HEK293 (cell line): ENCODE data around the gene ITGB1.
A peak's percentile ranks its signal among the peaks of the same experiment; 100 is the strongest.

Source experiments
- BCL6B ChIP-seq: fragments of 450-650 bp; formaldehyde crosslinking; IDR thresholded peaks from 2 replicates; pipeline ENCODE4 v1.5.1; 2017; ENCODE audit warnings: missing biosample characterization, missing genetic modification characterization
- GLI2 ChIP-seq: fragments of 450-650 bp; formaldehyde crosslinking; IDR thresholded peaks from 2 replicates; pipeline ENCODE4; 2017; ENCODE audit warnings: missing biosample characterization, missing genetic modification characterization, low read depth, borderline replicate concordance
- GLI4 ChIP-seq: fragments of 450-650 bp; formaldehyde crosslinking; IDR thresholded peaks from 2 replicates; pipeline ENCODE4 v1.5.1; 2016; ENCODE audit warnings: missing biosample characterization, missing genetic modification characterization
- PRDM4 ChIP-seq: fragments of 450-650 bp; formaldehyde crosslinking; IDR thresholded peaks from 2 replicates; pipeline ENCODE4 v1.5.1; 2017; ENCODE audit warnings: missing biosample characterization, missing genetic modification characterization
- SALL2 ChIP-seq: fragments of 450-650 bp; formaldehyde crosslinking; IDR thresholded peaks from 2 replicates; pipeline ENCODE4 v1.5.0; 2017; ENCODE audit warnings: missing biosample characterization, mild to moderate bottlenecking, missing genetic modification characterization, borderline replicate concordance
- TSHZ1 ChIP-seq: fragments of 450-650 bp; formaldehyde crosslinking; IDR thresholded peaks from 2 replicates; pipeline ENCODE4 v1.5.1; 2016; ENCODE audit warnings: missing biosample characterization, missing genetic modification characterization, borderline replicate concordance
- ZBTB8A ChIP-seq: fragments of 450-650 bp; formaldehyde crosslinking; IDR thresholded peaks from 2 replicates; pipeline ENCODE4 v1.5.1; 2016; ENCODE audit warnings: missing biosample characterization, missing genetic modification characterization
- ZFP41 ChIP-seq: fragments of 450-650 bp; formaldehyde crosslinking; IDR thresholded peaks from 2 replicates; pipeline ENCODE4 v1.5.1; 2016; ENCODE audit warnings: missing biosample characterization, missing genetic modification characterization, borderline replicate concordance
- ZNF16 ChIP-seq: fragments of 450-650 bp; formaldehyde crosslinking; IDR thresholded peaks from 2 replicates; pipeline ENCODE4 v1.5.1; 2016; ENCODE audit warnings: low read depth, missing biosample characterization, missing genetic modification characterization
- ZNF19 ChIP-seq: fragments of 450-650 bp; formaldehyde crosslinking; IDR thresholded peaks from 2 replicates; pipeline ENCODE4; 2016; ENCODE audit warnings: missing biosample characterization, missing genetic modification characterization, low read depth
- ZNF211 ChIP-seq: fragments of 450-650 bp; formaldehyde crosslinking; IDR thresholded peaks from 2 replicates; pipeline ENCODE4 v1.5.1; 2016; ENCODE audit warnings: low read depth, missing biosample characterization, missing genetic modification characterization
- ZNF239 ChIP-seq: fragments of 450-650 bp; formaldehyde crosslinking; IDR thresholded peaks from 2 replicates; pipeline ENCODE4 v1.5.1; 2016; ENCODE audit warnings: missing biosample characterization, missing genetic modification characterization
- ZNF311 ChIP-seq: fragments of 450-650 bp; formaldehyde crosslinking; IDR thresholded peaks from 2 replicates; pipeline ENCODE4 v1.5.1; 2017; ENCODE audit warnings: missing biosample characterization, missing genetic modification characterization, borderline replicate concordance
- ZNF366 ChIP-seq: fragments of 450-650 bp; formaldehyde crosslinking; conservative IDR thresholded peaks from 2 replicates; pipeline ENCODE4 v1.5.1; 2016; ENCODE audit warnings: missing biosample characterization, missing genetic modification characterization
- ZNF449 ChIP-seq: fragments of 450-650 bp; formaldehyde crosslinking; IDR thresholded peaks from 2 replicates; pipeline ENCODE4 v1.5.1; 2017; ENCODE audit warnings: missing biosample characterization, mild to moderate bottlenecking, missing genetic modification characterization, moderate library complexity
- ZNF488 ChIP-seq: fragments of 450-650 bp; formaldehyde crosslinking; IDR thresholded peaks from 2 replicates; pipeline ENCODE4 v1.5.1; 2016; ENCODE audit warnings: missing biosample characterization, missing genetic modification characterization
- ZNF530 ChIP-seq: fragments of 450-650 bp; formaldehyde crosslinking; IDR thresholded peaks from 2 replicates; pipeline ENCODE4 v1.5.1; 2016; ENCODE audit warnings: low read depth, missing biosample characterization, missing genetic modification characterization
- ZNF549 ChIP-seq: fragments of 450-650 bp; IDR thresholded peaks from 2 replicates; pipeline ENCODE4 v1.5.1; 2018; ENCODE audit warnings: missing biosample characterization, missing genetic modification characterization, mild to moderate bottlenecking, inconsistent platforms, moderate library complexity
- ZNF560 ChIP-seq: fragments of 450-650 bp; formaldehyde crosslinking; IDR thresholded peaks from 2 replicates; pipeline ENCODE4 v1.5.1; 2017; ENCODE audit warnings: missing biosample characterization, missing genetic modification characterization, borderline replicate concordance
- ZNF658 ChIP-seq: fragments of 450-650 bp; formaldehyde crosslinking; IDR thresholded peaks from 2 replicates; pipeline ENCODE4; 2016; ENCODE audit warnings: missing biosample characterization, missing genetic modification characterization
- ZNF660 ChIP-seq: fragments of 450-650 bp; IDR thresholded peaks from 2 replicates; pipeline ENCODE4 v1.5.1; 2018; ENCODE audit warnings: missing biosample characterization, mild to moderate bottlenecking, missing genetic modification characterization
- ZNF664 ChIP-seq: fragments of 450-650 bp; formaldehyde crosslinking; IDR thresholded peaks from 2 replicates; pipeline ENCODE4 v1.5.1; 2016; ENCODE audit warnings: missing biosample characterization, missing genetic modification characterization
- TF ChIP-seq, protein P1 (sequence below): fragments of 450-650 bp; formaldehyde crosslinking; IDR thresholded peaks from 2 replicates; pipeline ENCODE4 v1.5.1; 2016; ENCODE audit warnings: missing biosample characterization, missing genetic modification characterization, borderline replicate concordance
- TF ChIP-seq, protein P2 (sequence below): fragments of 450-650 bp; formaldehyde crosslinking; IDR thresholded peaks from 2 replicates; pipeline ENCODE4 v1.5.1; 2017; ENCODE audit warnings: missing biosample characterization, missing genetic modification characterization
- TF ChIP-seq, protein P3 (sequence below): fragments of 450-650 bp; formaldehyde crosslinking; IDR thresholded peaks from 2 replicates; pipeline ENCODE4 v1.5.1; 2016; ENCODE audit warnings: missing biosample characterization, missing genetic modification characterization

The ITGB1 gene

DNA sequence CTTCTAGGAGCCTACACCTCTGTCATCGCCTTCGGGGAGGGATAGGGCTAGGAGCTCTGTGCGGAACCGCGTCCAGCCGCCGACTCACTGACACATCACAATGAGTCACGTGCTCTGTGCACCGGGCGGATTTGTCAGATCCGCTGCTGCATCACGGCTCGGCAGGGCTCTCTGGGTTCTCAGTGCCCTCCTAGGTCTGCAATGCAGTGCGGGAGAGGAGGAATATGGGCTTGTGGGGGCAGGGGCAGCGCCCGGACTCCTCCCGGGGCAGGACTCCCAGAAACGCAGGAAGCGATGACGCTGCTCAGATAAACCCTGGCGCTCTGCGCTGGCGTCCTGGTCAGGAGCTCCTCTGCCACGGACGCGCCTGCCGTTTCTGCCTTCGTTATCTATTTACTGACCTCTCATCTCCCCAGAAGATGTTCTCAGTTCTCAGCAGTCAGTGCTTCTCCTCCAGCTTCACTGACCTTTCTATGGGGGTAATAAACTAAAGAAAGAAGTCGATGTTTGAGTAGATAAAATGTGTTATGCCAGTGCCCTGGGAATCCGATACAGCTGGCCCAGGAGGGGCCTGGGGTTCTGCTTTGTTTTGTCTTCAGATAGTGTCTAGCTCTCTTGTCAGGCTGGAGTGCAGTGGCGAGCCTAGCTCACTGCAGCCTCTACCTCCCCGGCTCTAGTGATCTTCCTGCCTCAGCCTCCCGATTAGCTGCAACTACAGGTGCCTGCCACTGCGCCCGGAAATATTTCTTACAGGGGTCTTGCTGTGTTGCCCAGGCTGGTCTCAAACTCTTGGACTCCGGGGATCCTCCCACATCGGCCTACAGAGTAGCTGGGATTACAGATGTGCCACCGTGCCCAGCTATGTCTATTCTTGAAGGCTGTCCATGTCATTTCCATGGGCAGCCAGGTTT lies 22.8 kb upstream of the ITGB1 start (continued):
- no peak for TF ChIP-seq SALL2
- no peak for TF ChIP-seq ZNF664 (tag by site-specific recombination)
- TF ChIP-seq ZNF16, result no peak
- TF ChIP-seq ZNF449 (tag by site-specific recombination), result no peak
- TF ChIP-seq GLI4, result no peak
- TF ChIP-seq ZBTB8A (tag by site-specific recombination), result peak; percentile 92
- TF ChIP-seq ZNF239 (tag by site-specific recombination), result no peak
- TF ChIP-seq ZFP41, result no peak
- no peak for TF ChIP-seq BCL6B (tag by site-specific recombination)
- no peak for TF ChIP-seq ZNF658 (tag by site-specific recombination)
- TF ChIP-seq TSHZ1, result no peak
- peak; percentile 84 for TF ChIP-seq ZNF366
- no peak for TF ChIP-seq ZNF549 (tag by site-specific recombination)
- TF ChIP-seq, protein P1, sequence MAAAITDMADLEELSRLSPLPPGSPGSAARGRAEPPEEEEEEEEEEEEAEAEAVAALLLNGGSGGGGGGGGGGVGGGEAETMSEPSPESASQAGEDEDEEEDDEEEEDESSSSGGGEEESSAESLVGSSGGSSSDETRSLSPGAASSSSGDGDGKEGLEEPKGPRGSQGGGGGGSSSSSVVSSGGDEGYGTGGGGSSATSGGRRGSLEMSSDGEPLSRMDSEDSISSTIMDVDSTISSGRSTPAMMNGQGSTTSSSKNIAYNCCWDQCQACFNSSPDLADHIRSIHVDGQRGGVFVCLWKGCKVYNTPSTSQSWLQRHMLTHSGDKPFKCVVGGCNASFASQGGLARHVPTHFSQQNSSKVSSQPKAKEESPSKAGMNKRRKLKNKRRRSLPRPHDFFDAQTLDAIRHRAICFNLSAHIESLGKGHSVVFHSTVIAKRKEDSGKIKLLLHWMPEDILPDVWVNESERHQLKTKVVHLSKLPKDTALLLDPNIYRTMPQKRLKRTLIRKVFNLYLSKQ, result no peak
- TF ChIP-seq ZNF211 (tag by site-specific recombination), result no peak
- no peak for TF ChIP-seq PRDM4 (tag by site-specific recombination)
- TF ChIP-seq, protein P2, sequence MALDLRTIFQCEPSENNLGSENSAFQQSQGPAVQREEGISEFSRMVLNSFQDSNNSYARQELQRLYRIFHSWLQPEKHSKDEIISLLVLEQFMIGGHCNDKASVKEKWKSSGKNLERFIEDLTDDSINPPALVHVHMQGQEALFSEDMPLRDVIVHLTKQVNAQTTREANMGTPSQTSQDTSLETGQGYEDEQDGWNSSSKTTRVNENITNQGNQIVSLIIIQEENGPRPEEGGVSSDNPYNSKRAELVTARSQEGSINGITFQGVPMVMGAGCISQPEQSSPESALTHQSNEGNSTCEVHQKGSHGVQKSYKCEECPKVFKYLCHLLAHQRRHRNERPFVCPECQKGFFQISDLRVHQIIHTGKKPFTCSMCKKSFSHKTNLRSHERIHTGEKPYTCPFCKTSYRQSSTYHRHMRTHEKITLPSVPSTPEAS (tag by site-specific recombination), result no peak
- no peak for TF ChIP-seq ZNF488 (tag by site-specific recombination)
- no peak for TF ChIP-seq ZNF560
- TF ChIP-seq, protein P3, sequence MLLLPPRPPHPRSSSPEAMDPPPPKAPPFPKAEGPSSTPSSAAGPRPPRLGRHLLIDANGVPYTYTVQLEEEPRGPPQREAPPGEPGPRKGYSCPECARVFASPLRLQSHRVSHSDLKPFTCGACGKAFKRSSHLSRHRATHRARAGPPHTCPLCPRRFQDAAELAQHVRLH (tag by site-specific recombination), result no peak
- TF ChIP-seq ZNF660 (tag by site-specific recombination), result 0 out of 2 replicates have a peak, but pooled peaks have one; percentile 24
- TF ChIP-seq ZNF19 (tag by site-specific recombination), result no peak
- no peak for TF ChIP-seq ZNF530
- TF ChIP-seq GLI2 (tag by site-specific recombination), result no peak
- TF ChIP-seq ZNF311 (tag by site-specific recombination), result no peak
